ENCODE results near the gene CENPL. TPM values are rescaled to one million over a fixed set of nuclear protein-coding genes. Genes with fewer than 3 reads are reported as not detected.
A peak's percentile ranks its signal among the peaks of the same experiment; 100 is the strongest.

Gene CENPL
- total and polyA plus RNA-seq, 9 of the 15 experiments (the other 6 are each of a cell fraction or from before 2014, with no cell fraction given): 33.0 to 52.7 (median 39.7) TPM

- no peak for TF ChIP-seq TFAP4 (CRISPR knock-in tag; IDR thresholded peaks at IDR 0.05; ENCODE audit: borderline replicate concordance)
- TF ChIP-seq KLF13 (tag; IDR thresholded peaks at IDR 0.05; ENCODE audit: borderline replicate concordance, low read depth): no peak
- no peak for TF ChIP-seq ZNF184 (CRISPR knock-in tag; IDR thresholded peaks at IDR 0.05)
- no peak; the same call in 1 of the 2 replicates for TF ChIP-seq NFATC3 (IDR thresholded peaks at IDR 0.05)
- TF ChIP-seq CBX2 (IDR thresholded peaks at IDR 0.05; ENCODE audit: insufficient read depth, low read length, poor library complexity, severe bottlenecking): no peak
- no peak for TF ChIP-seq NCOA6 (IDR thresholded peaks at IDR 0.05)
- no peak for TF ChIP-seq SMARCE1 (IDR thresholded peaks at IDR 0.05)
- TF ChIP-seq ZNF696 (CRISPR knock-in tag; conservative IDR thresholded peaks at IDR 0.05): 0 out of 2 replicates have a peak, but pooled peaks have one; percentile 15
- TF ChIP-seq BHLHE40 (IDR thresholded peaks at IDR 0.05; ENCODE audit: low read length): no peak
- no peak for TF ChIP-seq ZC3H8 (IDR thresholded peaks at IDR 0.05)
- TF ChIP-seq, protein P1, sequence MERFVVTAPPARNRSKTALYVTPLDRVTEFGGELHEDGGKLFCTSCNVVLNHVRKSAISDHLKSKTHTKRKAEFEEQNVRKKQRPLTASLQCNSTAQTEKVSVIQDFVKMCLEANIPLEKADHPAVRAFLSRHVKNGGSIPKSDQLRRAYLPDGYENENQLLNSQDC (CRISPR knock-in tag; IDR thresholded peaks at IDR 0.05): peak; percentile 60; the same call in 1 of the 2 replicates
- no peak for TF ChIP-seq ZBTB17 (CRISPR knock-in tag; IDR thresholded peaks at IDR 0.05)
- peak; percentile 75; the same call in 1 of the 2 replicates for TF ChIP-seq ZNF347 (CRISPR knock-in tag; IDR thresholded peaks at IDR 0.05; ENCODE audit: low read depth)
- TF ChIP-seq MLX (CRISPR knock-in tag; conservative IDR thresholded peaks at IDR 0.05): no peak
- TF ChIP-seq PML (IDR thresholded peaks at IDR 0.05; ENCODE audit: low read length): no peak
- no peak for TF ChIP-seq ZBTB11 (CRISPR knock-in tag; IDR thresholded peaks at IDR 0.05)
- TF ChIP-seq MAZ (CRISPR knock-in tag; conservative IDR thresholded peaks at IDR 0.05 in 1 of 2, IDR thresholded peaks at IDR 0.05 in 1 of 2): no peak
- no peak for TF ChIP-seq FOXJ2 (tag; IDR thresholded peaks at IDR 0.05)
- TF ChIP-seq HNRNPK (IDR thresholded peaks at IDR 0.05; ENCODE audit: low read depth, low read length, poor library complexity, severe bottlenecking): no peak
- TF ChIP-seq POLR2AphosphoS5 (IDR thresholded peaks at IDR 0.05; ENCODE audit: control insufficient read depth, insufficient read depth, low read depth, low read length): peak; percentile 70
- TF ChIP-seq RFX5 (IDR thresholded peaks at IDR 0.05; ENCODE audit: low read depth, low read length): no peak
- no peak for TF ChIP-seq ZNF584 (CRISPR knock-in tag; IDR thresholded peaks at IDR 0.05; ENCODE audit: low read depth)
These were observed 38.8 kb upstream of the CENPL start (continued) for GRCh38 chr1:173863224-173864161.
